A549 (cell line): ENCODE data around the gene BGLAP. TPM values are rescaled to one million over a fixed set of nuclear protein-coding genes. Genes with fewer than 3 reads are reported as not detected.

Source experiments
- ATAC-seq, 2 experiments: fragments of 200-7000 bp in 1 of 2; fragments of >200 bp in 1 of 2; cut with Nextera tagmentation in 1 of 2; cut with Tn5 transposase in 1 of 2; 3 replicates each; pipeline versions ENCODE4 v1.8.0 to v1.9.1; 2018 to 2020; ENCODE audit warnings: mild to moderate bottlenecking in 1 of 2, moderate library complexity in 1 of 2
- CTCF ChIA-PET: fragments of 300-600 bp; sonication (Branson Sonifier 250); formaldehyde crosslinking; extraction: SDS; loops from one replicate; lab custom pipeline; 2021; ENCODE audit warnings: antibody characterized with exemption, inconsistent platforms; lab: Yijun Ruan, JAX
- POLR2A ChIA-PET: fragments of 350-600 bp; formaldehyde crosslinking; extraction: SDS; loops from one replicate; lab custom pipeline; 2021; ENCODE audit warnings: antibody characterized with exemption, inconsistent platforms; lab: Yijun Ruan, JAX
- DNase-seq, 2 experiments: peaks; one replicate each; pipeline versions ENCODE4 v3.0.0 to v3.0.0-alpha.2; 2011 to 2016; ENCODE audit warnings: low read depth in 1 of 2, low spot score in 1 of 2
- FAIRE-seq: peaks from 2 replicates; lab custom pipeline; 2011; peaks lifted over from hg19 to GRCh38; lab: Jason Lieb, UNC
- H3K27ac ChIP-seq, 2 experiments: fragments of >200 bp; sonication (Bioruptor Twin); formaldehyde crosslinking; 3 replicates each; pipeline ENCODE4 v1.5.1; 2016 to 2017
- H3K4me1 ChIP-seq: fragments of >200 bp; sonication (Bioruptor Twin); formaldehyde crosslinking; 3 replicates; pipeline ENCODE4 v1.6.1; 2016
- H3K4me2 ChIP-seq: fragments of >200 bp; sonication (Bioruptor Twin); formaldehyde crosslinking; 3 replicates; pipeline ENCODE4 v1.6.1; 2016
- H3K4me3 ChIP-seq: fragments of >200 bp; sonication (Bioruptor Twin); formaldehyde crosslinking; 3 replicates; pipeline ENCODE4 v1.5.1; 2016
- H3K9me3 ChIP-seq: fragments of >200 bp; sonication (Bioruptor Twin); formaldehyde crosslinking; 3 replicates; pipeline ENCODE4 v1.6.1; 2016
- CEBPB ChIP-seq, 2 experiments: fragments of >200 bp in 1 of 2; sonication (Bioruptor Twin) in 1 of 2; formaldehyde crosslinking in 1 of 2; IDR thresholded peaks; 2 replicates each; pipeline ENCODE4 v1.6.1; 2012 to 2016
- EHF ChIP-seq: fragments of 250-450 bp; sonication (Bioruptor Pico); IDR thresholded peaks from 2 replicates; pipeline ENCODE4 v1.5.0; 2020; ENCODE audit warnings: mild to moderate bottlenecking
- EHMT2 ChIP-seq: fragments of 200-600 bp; sonication (generic); IDR thresholded peaks from 2 replicates; pipeline ENCODE4 v1.6.1; 2016; ENCODE audit warnings: antibody characterized with exemption, low read depth, mild to moderate bottlenecking, moderate library complexity
- FOSL2 ChIP-seq, 2 experiments: fragments of 450-650 bp in 1 of 2; fragments of >200 bp in 1 of 2; sonication (Bioruptor Twin) in 1 of 2; formaldehyde crosslinking; IDR thresholded peaks; 2 replicates each; pipeline versions ENCODE4 v1.5.0 to v1.6.1; 2016 to 2020; ENCODE audit warnings: mild to moderate bottlenecking in 1 of 2, moderate library complexity in 1 of 2
- HEYL ChIP-seq: fragments of 250-450 bp; sonication (Bioruptor Pico); IDR thresholded peaks from 2 replicates; pipeline ENCODE4 v1.8.0; 2021; ENCODE audit warnings: mild to moderate bottlenecking, moderate library complexity
- HOXB5 ChIP-seq: fragments of 250-450 bp; sonication (Bioruptor Pico); IDR thresholded peaks from 2 replicates; pipeline ENCODE4 v1.5.0; 2020; ENCODE audit warnings: mild to moderate bottlenecking, moderate library complexity
- JUNB ChIP-seq: fragments of >200 bp; sonication (Bioruptor Twin); formaldehyde crosslinking; IDR thresholded peaks from 2 replicates; pipeline ENCODE4 v1.6.1; 2016
- KDM1A ChIP-seq: fragments of 200-600 bp; sonication (generic); IDR thresholded peaks from 2 replicates; pipeline ENCODE4 v1.6.1; 2016; ENCODE audit warnings: low read depth, mild to moderate bottlenecking
- MAFK ChIP-seq: fragments of 450-650 bp; IDR thresholded peaks from 2 replicates; pipeline ENCODE4 v1.6.1; 2014; ENCODE audit not compliant: partially characterized antibody
- MYC ChIP-seq: IDR thresholded peaks from 2 replicates; pipeline ENCODE4 v1.6.1; 2012; ENCODE audit warnings: mild to moderate bottlenecking, inconsistent platforms, low read length, improper control_type of control experiment, borderline replicate concordance
- POLR2A ChIP-seq: IDR thresholded peaks from 2 replicates; pipeline ENCODE4 v1.6.1; 2012; ENCODE audit warnings: mild to moderate bottlenecking, low read length
- POLR2AphosphoS2 ChIP-seq: conservative IDR thresholded peaks from 2 replicates; pipeline ENCODE4 v1.6.1; 2012; ENCODE audit warnings: low read length, improper control_type of control experiment, inconsistent platforms
- RCOR1 ChIP-seq: fragments of 150-350 bp; IDR thresholded peaks from 2 replicates; pipeline ENCODE4 v1.6.1; 2014; ENCODE audit warnings: antibody characterized with exemption, low read length, low read depth
- SREBF2 ChIP-seq: fragments of 450-650 bp; IDR thresholded peaks from 2 replicates; pipeline ENCODE4 v1.6.1; 2014; ENCODE audit warnings: mild to moderate bottlenecking, moderate library complexity
- TFCP2L1 ChIP-seq: fragments of 250-450 bp; sonication (Bioruptor Pico); IDR thresholded peaks from 2 replicates; pipeline ENCODE4 v1.5.0; 2021; ENCODE audit warnings: mild to moderate bottlenecking
- TP53 ChIP-seq: fragments of 250-450 bp; sonication (Bioruptor Pico); IDR thresholded peaks from 2 replicates; pipeline ENCODE4 v1.5.0; 2021; ENCODE audit warnings: mild to moderate bottlenecking, moderate library complexity
- ZFP36 ChIP-seq: fragments of 450-650 bp; IDR thresholded peaks from 2 replicates; pipeline ENCODE4 v1.6.1; 2014; ENCODE audit warnings: borderline replicate concordance; ENCODE audit not compliant: partially characterized antibody
- WGBS: methylation state at CpG from one replicate; pipeline ENCODE4 v1.1.6; 2017; ENCODE audit errors: missing lambda C conversion rate; 5-methylcytosine and 5-hydroxymethylcytosine counted together
- polyA plus RNA-seq, 4 experiments: library from polyadenylated mRNA; depleted of rRNA in 3 of 4; stranded (reverse); fragments of >200 nt; fragmentation: RNase III in 1 of 4; extraction: RNeasy Plus Mini Kit Qiagen cat#74134 plus additional on column Dnase treatment in 1 of 4; gene quantifications; 2 replicates in 3 of 4; 3 replicates in 1 of 4; pipeline ENCODE4 v1.2.3, GENCODE V29; 2011 to 2017
- TF ChIP-seq, protein P1 (sequence below): fragments of >200 bp; sonication (Bioruptor Twin); formaldehyde crosslinking; IDR thresholded peaks from 3 replicates; pipeline ENCODE4 v1.5.1; 2016
- TF ChIP-seq, protein P2 (sequence below): IDR thresholded peaks from 2 replicates; pipeline ENCODE4 v1.6.1; 2012
- TF ChIP-seq, protein P3 (sequence below): IDR thresholded peaks from 2 replicates; pipeline ENCODE4 v1.6.1; 2012; ENCODE audit warnings: low read depth, borderline replicate concordance

BGLAP gene
- polyA plus RNA-seq, 2 of the 4 experiments (the other 2 are of a cell fraction) = 0.12 to 0.23 TPM

DNA sequence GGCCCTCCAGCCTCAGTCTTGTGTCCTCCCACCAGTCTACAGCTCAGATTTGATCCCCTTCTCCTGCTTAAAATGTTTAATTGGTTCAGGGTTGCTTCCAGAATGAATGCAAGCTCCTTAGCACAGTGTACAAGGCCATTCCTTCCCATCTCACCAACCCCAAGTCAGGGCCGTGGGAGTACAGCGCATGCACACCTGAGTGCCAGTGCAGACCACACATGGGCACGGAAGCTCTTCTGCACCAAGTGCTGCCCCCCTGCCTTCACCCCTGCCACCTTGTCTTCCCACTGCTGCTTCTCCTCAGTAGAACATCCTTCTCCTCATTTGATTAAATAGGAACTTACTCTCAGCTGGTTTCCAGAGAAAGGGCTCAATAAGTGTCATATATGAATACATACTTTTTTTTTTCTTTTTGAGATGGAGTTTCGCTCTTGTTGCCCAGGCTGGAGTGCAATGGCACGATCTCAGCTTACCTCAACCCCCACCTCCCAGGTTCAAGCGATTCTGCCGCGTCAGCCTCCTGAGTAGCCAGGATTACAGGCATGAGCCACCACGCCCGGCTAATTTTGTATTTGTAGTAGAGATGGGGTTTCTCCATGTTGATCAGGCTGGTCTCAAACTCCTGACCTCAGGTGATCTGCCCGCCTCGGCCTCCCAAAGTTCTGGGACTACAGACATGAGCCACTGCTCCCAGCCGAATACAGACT, 19.8 kb upstream of the BGLAP start:
- FAIRE-seq = no peak
- H3K27ac ChIP-seq = no peak overlapping the region
- no peak for DNase-seq
- ChIA-PET CTCF (interaction anchor here (0.6 to 25.3 kb wide), 6 partner anchors 11 to 128 kb away, joined by 3 to 639 read pairs (median 3); partner anchors contain the start of gene SEMA4A), POLR2A (no interaction called here)
- H3K4me3 ChIP-seq = no peak overlapping the region
- no peak for ATAC-seq
- peaks cover 14% of the 10 kb centered on the region for H3K4me1 ChIP-seq
- no peaks in the 10 kb centered on the region for H3K9me3 ChIP-seq
- WGBS = 95% methylated on average over 12 of the region's 13 CpGs
- H3K4me2 ChIP-seq = no peak overlapping the region
- TF ChIP-seq TFCP2L1 (CRISPR knock-in tag) (no peak), ZFP36 (no peak), KDM1A (no peak), MYC (no peak), HOXB5 (CRISPR knock-in tag) (no peak), EHMT2 (no peak)

DNA sequence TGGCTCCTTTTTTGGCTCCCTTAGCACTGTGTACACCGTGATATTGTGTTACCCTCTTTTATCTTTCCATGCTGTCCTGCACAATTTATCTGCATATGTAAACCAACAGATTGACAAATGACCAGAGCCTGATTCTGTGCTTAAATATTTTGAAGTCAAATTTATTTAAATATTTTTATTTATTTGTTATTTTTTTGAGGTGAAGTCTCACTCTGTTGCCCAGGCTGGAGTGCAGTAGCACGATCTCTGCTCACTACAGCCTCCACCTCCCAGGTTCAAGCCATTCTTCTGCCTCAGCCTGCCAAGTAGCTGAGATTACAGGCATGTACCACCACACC, 16.3 kb upstream of the BGLAP start:
- DNase-seq = no peak
- Histone ChIP-seq H3K4me2 (no peak overlapping the region), H3K4me1 (peaks cover 14% of the 10 kb centered on the region), H3K27ac (peak overlapping the region in 1 of 2 experiments; percentile 63; a peak in 2 of 6 replicates), H3K4me3 (no peak overlapping the region), H3K9me3 (no peaks in the 10 kb centered on the region)
- WGBS = 4% methylated on average over 2 of the region's 2 CpGs
- ChIA-PET POLR2A (interaction anchor here (1.1 to 1.2 kb wide), 2 partner anchors 12 to 31 kb away, joined by 7 to 13 read pairs; partner anchors contain the start of genes PMF1 and SLC25A44), CTCF (interaction anchor here (0.7 to 25.3 kb wide), 43 partner anchors 10 to 357 kb away, joined by 3 to 639 read pairs (median 5); partner anchors contain the start of genes BGLAP, MEX3A, PAQR6 and PMF1)
- FAIRE-seq = no peak
- no peak for ATAC-seq
- TF ChIP-seq, protein P1, sequence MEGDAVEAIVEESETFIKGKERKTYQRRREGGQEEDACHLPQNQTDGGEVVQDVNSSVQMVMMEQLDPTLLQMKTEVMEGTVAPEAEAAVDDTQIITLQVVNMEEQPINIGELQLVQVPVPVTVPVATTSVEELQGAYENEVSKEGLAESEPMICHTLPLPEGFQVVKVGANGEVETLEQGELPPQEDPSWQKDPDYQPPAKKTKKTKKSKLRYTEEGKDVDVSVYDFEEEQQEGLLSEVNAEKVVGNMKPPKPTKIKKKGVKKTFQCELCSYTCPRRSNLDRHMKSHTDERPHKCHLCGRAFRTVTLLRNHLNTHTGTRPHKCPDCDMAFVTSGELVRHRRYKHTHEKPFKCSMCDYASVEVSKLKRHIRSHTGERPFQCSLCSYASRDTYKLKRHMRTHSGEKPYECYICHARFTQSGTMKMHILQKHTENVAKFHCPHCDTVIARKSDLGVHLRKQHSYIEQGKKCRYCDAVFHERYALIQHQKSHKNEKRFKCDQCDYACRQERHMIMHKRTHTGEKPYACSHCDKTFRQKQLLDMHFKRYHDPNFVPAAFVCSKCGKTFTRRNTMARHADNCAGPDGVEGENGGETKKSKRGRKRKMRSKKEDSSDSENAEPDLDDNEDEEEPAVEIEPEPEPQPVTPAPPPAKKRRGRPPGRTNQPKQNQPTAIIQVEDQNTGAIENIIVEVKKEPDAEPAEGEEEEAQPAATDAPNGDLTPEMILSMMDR = 0 out of 3 replicates have a peak, but pooled peaks have one; percentile 4
- no peak for TF ChIP-seq CEBPB (IDR thresholded peaks at IDR 0.05)

DNA sequence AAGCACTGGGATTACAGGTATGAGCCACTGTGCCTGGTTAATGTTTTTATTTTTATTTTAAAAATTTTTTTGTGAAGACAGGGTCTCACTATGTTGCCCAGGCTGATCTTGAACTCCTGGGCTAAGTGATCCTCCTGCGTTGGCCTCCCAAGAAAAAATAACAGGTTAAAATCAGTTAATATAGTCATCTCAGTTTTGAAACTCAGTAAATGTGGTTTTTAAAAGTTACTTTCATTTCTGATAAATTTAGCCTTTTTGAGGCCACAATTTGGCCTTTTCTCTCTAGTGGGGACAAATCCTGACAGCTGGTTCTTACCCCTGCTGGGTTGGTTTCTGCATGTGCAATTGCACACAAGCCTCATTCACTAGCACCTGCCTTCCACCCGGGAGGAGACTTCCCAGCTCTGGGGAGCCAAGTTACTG, 15.9 kb upstream of the BGLAP start:
- WGBS = 72% methylated on average over 2 of the region's 2 CpGs
- no peak overlapping the region for H3K4me3 ChIP-seq
- no peak overlapping the region for H3K4me2 ChIP-seq
- peaks cover 14% of the 10 kb centered on the region for H3K4me1 ChIP-seq
- ChIA-PET POLR2A (no interaction called here), CTCF (interaction anchor here (0.7 to 25.3 kb wide), 19 partner anchors 10 to 357 kb away, joined by 3 to 639 read pairs (median 8); partner anchors contain the start of genes BGLAP, MEX3A, PMF1 and SEMA4A)
- FAIRE-seq (no peak), ATAC-seq (no peak), DNase-seq (no peak)
- no peak overlapping the region for H3K27ac ChIP-seq
- TF ChIP-seq JUNB (no peak), TP53 (CRISPR knock-in tag) (no peak), MAFK (no peak), CEBPB (IDR thresholded peaks at IDR 0.05) (no peak), POLR2AphosphoS2 (no peak), FOSL2 (IDR thresholded peaks at IDR 0.05) (no peak), FOSL2 (CRISPR knock-in tag; IDR thresholded peaks at IDR 0.05) (no peak), RCOR1 (no peak), POLR2A (no peak), SREBF2 (no peak), EHF (CRISPR knock-in tag) (no peak), HEYL (no peak), HOXB5 (CRISPR knock-in tag) (no peak)
- TF ChIP-seq, protein P2, sequence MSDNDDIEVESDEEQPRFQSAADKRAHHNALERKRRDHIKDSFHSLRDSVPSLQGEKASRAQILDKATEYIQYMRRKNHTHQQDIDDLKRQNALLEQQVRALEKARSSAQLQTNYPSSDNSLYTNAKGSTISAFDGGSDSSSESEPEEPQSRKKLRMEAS = no peak
- TF ChIP-seq, protein P3, sequence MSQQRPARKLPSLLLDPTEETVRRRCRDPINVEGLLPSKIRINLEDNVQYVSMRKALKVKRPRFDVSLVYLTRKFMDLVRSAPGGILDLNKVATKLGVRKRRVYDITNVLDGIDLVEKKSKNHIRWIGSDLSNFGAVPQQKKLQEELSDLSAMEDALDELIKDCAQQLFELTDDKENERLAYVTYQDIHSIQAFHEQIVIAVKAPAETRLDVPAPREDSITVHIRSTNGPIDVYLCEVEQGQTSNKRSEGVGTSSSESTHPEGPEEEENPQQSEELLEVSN = no peak
- no peaks in the 10 kb centered on the region for H3K9me3 ChIP-seq
